Measurements from ENCODE around the gene MYH8.

Gene MYH8

GRCh38 chr17:10421900-10422542, at the start of gene MYH8:
Gene MYH8, minus strand, starts transcription at chr17:10421950. Its CDS starts 1,723 bp downstream, at chr17:10420227.
- no peak for DNase-seq (ENCODE audit: extremely low read depth in 1 of 2, low read depth in 1 of 2)

GRCh38 chr17:10469459-10469858, 47.7 kb upstream of the MYH8 start, which contains the start of gene MYH4:
Gene MYH4, minus strand, starts transcription at chr17:10469559. Its CDS starts 2,814 bp downstream, at chr17:10466745.
- DNase-seq (ENCODE audit: extremely low read depth in 1 of 2, low read depth in 1 of 2), result no peak

DNA sequence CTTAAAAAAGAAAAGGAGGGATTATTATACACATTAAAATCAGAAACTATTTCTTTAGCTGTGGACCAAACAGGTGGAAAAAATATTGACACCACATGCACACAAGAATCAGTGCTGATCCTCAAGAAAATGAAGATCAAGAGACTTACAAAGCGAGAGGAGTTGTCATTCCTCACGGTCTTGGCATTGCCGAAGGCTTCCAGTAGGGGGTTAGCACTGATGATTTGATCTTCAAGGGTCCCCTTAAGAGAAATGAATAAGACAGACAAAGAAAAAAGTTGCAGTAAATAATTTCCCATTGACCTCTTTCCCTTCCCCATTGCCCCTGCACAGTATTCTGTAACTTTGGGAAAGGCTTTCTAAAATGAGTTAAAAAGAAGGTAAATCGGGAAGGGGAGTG, 41.7 kb upstream of the MYH8 start:
- no peak for DNase-seq (ENCODE audit: extremely low read depth in 1 of 2, low read depth in 1 of 2)

DNA sequence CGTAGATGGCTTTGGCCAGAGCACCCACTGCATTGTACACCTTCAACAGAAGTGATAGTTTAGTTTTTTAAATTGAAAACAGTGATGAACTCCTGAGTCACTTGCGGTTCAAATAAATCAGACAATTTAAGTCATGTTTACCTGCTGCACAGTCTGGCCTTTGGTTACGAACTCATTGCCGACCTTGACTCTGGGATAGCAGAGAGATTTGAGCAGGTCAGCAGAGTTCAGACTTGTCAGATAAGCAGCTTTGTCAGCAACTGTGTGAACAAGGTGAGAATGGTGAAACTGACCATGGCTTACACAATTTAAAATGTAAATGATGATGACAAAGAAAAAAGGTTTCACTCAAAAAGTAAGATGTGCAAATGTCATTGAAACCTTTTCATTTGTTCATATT, 38.3 kb upstream of the MYH8 start:
- no peak for DNase-seq (ENCODE audit: extremely low read depth in 1 of 2, low read depth in 1 of 2)

GRCh38 chr17:10458701-10459100, 37.0 kb upstream of the MYH8 start:
- DNase-seq (ENCODE audit: extremely low read depth in 1 of 2, low read depth in 1 of 2), result no peak

DNA sequence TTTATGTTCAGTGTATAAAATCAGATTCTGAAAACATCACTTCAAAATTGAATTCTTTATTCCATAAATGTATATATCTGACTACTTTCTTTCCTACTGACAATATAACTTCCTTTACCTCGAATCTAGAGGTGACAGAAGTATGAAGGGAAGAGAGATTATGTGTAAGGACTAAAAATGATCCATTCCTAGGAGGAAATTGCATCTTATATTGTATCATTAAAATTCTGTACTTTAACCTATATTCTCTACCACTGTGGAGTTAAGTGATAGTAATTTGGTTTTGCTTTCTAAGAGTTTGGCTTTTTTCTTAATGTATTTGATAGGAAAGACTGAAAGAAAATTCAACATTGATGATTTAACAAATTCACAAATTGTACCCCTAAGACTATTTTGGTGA, 36.2 kb upstream of the MYH8 start:
- no peak for DNase-seq (ENCODE audit: extremely low read depth in 1 of 2, low read depth in 1 of 2)

GRCh38 chr17:10447026-10447931, 25.5 kb upstream of the MYH8 start:
- no peak for DNase-seq (ENCODE audit: extremely low read depth in 1 of 2, low read depth in 1 of 2)

- no peak for DNase-seq (ENCODE audit: extremely low read depth in 1 of 2, low read depth in 1 of 2)
These were observed 18.1 kb upstream of the MYH8 start for GRCh38 chr17:10439816-10440215.

GRCh38 chr17:10435096-10435495, 13.3 kb upstream of the MYH8 start:
- DNase-seq (ENCODE audit: extremely low read depth in 1 of 2, low read depth in 1 of 2), result no peak

DNA sequence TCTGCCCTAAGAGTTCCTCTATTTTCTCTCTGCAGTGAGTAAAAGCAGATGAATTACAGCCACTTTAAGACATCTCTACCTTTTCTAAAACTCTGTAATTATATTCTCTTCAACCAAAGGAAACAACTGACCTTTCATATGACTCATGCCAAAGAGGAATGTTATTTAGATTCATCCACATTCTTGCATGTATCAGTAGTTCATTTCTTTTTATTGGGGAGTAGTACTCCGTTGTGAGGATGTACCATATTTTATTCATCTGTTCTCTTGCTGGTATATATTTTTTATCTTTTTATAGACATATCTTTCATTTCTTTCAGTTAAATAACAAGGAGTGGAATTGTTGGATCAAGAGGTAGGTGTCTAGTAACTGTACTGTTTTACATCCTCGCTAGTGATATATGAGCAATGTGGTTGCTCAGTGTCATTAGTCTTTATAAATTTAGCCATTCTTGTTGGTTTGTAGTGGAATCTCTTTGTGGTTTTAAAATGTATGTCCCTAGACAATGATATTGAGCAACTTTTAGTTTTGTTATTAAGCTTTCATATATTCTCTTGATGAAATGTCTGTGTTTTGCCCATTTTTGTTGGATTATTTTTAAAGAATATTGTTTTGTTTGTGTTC, 7.8 kb upstream of the MYH8 start:
- no peak for DNase-seq (ENCODE audit: extremely low read depth in 1 of 2, low read depth in 1 of 2)

- DNase-seq (ENCODE audit: extremely low read depth in 1 of 2, low read depth in 1 of 2), result no peak
These were observed 7.0 kb upstream of the MYH8 start for GRCh38 chr17:10428781-10429180.

DNA sequence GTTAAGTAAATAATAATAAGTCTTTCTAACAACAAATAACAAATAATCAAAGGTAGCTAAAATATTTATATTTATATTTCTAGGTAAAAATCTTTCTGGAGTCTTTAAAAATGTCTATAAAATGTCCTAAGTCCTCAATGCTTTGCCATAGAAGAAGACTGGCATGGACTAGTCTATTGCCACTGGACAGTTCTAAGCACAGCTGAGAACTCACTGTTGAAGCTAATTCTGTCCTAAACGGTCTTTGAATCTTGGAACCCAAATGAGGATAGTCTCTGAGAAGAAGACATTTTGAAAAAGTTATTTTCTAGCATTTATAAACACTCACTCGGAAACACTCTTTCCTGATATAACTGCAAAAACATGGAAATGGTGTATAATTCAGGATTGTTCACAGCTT, 539 bp downstream of the MYH8 start:
- DNase-seq (ENCODE audit: extremely low read depth in 1 of 2, low read depth in 1 of 2), result no peak

GRCh38 chr17:10420811-10421210, 939 bp downstream of the MYH8 start:
- DNase-seq (ENCODE audit: extremely low read depth in 1 of 2, low read depth in 1 of 2), result no peak

DNA sequence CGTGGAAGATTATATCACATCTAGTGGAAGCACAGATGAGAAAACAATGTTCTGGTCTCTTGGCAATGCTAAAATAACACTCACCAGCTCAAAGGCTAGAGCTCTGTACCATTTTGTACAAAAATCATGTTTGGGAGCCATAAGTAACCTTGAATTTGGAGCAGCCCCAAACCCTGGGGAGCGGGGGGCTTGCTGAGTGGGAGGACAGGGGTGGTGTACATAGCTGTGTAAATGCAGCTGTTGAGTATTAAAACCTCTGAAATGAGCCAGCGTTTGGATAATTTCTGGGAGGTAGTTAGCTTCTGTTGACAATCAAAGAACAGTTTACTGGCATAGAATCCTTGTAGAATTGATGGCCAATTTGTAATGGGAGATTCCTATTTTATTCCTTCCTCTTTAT, 4.3 kb downstream of the MYH8 start:
- DNase-seq (ENCODE audit: extremely low read depth in 1 of 2, low read depth in 1 of 2), result no peak

DNA sequence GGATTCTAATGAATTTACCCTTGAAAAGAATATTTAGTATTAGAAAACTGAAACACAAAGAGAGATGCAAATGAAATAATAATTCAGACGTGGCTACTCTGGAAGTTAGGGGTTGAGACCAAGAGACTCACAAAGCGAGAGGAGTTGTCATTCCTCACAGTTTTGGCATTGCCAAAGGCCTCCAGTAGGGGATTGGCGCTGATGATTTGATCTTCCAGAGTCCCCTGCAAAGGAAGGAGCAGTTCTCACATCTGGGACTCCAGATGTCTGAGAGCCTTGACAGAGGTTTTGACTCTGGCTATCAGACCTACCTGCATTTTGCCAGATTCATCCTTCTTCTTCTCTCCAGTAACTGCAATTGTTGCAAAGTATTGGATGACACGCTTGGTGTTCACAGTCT, 6.6 kb downstream of the MYH8 start:
- no peak for DNase-seq (ENCODE audit: extremely low read depth in 1 of 2, low read depth in 1 of 2)

DNA sequence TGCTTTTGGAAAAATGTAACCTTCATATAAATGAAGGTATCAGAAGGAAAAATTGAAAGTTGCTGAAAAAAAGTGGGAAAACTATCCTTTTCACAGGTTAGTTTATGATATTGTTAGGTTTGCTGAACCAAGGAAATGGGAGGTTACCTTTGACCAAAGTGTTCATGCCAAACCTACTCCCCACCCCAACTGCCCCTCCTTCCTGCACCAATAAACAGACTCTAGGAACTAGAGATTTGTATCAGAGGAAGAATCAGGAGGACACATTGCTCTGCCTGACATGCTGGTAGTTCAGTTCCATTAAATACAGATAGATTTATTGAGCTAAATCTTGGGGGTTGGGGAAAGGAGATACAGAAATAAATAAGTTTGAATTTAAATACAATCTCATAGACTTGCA, 18.2 kb downstream of the MYH8 start:
- DNase-seq (ENCODE audit: extremely low read depth in 1 of 2, low read depth in 1 of 2), result no peak

DNA sequence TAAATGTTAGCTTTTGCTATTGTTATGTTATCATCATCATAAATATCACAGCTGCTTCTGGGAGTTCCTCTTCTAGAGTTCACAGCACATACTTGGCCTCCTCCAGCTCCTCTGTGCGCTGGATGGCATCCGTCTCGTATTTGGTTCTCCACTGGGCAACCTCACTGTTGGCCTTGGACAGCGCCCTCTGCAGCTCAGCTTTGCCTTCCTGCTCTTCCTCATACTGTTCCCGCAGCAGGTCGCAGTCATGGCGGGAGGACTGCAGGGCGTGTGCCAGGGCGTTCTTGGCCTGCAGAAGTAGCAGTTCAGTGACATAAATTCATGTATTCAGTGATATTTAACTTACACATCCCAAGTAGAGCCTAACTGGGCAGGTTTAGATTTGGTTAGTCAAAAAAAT, 23.4 kb downstream of the MYH8 start:
- DNase-seq (ENCODE audit: extremely low read depth in 1 of 2, low read depth in 1 of 2), result no peak

- no peak for DNase-seq (ENCODE audit: extremely low read depth in 1 of 2, low read depth in 1 of 2)
These were observed 25.1 kb downstream of the MYH8 start for GRCh38 chr17:10396524-10397163.

DNA sequence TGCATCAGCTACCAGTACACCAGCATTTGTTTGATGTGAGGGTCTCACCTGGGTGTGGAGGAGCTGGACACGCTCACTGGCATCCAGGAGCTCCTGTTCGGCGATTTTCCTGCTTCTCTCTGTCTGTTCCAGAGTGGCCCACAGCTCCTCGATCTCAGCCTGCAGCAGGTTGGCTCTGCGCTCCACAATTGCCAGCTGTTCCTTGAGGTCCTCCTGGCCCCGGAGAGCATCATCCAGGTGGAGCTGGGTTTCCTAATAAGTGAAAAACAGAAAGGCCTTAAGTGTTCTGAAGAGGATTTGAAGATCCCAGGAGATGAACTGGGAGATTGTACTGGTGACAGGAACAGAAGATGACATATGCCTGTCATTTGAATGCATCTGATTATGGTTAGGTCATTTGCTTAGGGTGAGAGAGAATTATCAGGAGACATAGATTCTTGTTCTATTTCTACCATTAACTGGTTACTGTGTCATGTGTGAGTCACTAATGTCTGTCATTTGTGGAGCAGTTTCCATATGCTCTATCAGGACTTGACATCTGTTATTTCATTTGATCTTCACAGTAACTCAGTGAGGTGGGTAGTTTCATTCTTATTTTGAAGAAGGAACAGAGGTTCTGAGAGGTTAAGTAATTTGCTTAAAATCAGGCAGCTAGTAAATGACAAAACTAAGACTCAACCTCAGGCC, 27.4 kb downstream of the MYH8 start:
- no peak for DNase-seq (ENCODE audit: extremely low read depth in 1 of 2, low read depth in 1 of 2)

DNA sequence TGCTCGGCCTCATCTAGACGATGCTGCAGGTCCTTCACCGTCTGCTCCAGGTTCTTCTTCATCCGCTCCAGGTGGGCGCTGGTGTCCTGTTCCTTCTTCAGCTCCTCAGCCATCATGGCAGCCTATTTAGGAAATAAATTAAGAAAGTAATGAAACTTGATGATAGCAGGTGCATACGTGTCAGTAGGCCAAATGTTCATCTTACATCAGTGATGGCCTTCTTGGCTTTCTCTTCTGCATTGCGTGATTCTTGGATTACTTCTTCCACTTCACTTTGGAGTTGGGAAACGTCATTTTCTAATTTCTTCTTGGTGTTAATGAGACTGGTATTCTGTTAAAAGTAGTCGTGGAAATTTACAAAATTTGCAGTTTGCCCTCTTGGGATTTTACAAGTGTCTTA, 28.9 kb downstream of the MYH8 start:
- DNase-seq (ENCODE audit: extremely low read depth in 1 of 2, low read depth in 1 of 2), result no peak

DNA sequence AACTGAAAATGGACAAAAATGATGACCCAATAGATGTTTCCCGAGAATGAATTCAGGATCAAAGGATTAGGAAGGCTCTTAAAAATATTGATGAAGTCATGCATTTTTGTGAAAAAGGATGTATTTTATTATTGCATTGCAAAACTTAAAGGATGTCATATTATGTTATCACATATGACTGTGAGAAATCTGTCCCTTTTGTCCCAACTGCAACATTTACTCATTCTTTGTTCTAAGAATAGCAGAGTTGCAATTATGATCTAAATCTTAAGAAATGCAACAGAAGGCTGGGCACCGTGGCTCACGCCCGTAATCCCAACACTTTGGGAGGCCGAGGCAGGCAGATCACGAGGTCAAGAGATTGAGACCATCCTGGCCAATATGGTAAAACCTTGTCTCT, 35.9 kb downstream of the MYH8 start:
- no peak for DNase-seq (ENCODE audit: extremely low read depth in 1 of 2, low read depth in 1 of 2)
